ENCODE data around the gene IRAK3.

DNA sequence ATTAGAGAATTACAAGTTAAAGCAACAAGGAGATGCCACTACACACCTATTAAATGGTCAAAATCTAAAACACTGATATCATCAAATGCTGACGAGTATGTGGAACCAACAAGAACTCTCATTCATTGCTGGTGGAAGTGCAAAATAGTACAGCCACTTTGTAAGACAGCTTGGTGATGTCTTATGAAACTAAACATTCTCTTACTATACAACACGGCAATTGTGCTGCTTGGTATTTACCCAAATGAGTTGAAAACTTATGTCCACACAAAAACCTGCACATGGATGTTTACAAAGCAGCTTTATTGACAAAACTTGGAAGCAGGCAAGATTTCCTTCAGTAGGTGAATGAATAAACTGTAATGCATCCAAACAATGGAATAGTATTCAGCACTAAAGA is 22.5 kb upstream of the IRAK3 start:
- TF ChIP-seq, protein P1, sequence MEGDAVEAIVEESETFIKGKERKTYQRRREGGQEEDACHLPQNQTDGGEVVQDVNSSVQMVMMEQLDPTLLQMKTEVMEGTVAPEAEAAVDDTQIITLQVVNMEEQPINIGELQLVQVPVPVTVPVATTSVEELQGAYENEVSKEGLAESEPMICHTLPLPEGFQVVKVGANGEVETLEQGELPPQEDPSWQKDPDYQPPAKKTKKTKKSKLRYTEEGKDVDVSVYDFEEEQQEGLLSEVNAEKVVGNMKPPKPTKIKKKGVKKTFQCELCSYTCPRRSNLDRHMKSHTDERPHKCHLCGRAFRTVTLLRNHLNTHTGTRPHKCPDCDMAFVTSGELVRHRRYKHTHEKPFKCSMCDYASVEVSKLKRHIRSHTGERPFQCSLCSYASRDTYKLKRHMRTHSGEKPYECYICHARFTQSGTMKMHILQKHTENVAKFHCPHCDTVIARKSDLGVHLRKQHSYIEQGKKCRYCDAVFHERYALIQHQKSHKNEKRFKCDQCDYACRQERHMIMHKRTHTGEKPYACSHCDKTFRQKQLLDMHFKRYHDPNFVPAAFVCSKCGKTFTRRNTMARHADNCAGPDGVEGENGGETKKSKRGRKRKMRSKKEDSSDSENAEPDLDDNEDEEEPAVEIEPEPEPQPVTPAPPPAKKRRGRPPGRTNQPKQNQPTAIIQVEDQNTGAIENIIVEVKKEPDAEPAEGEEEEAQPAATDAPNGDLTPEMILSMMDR (IDR thresholded peaks at IDR 0.05) = no peak
- no peak for TF ChIP-seq POLR2A (IDR thresholded peaks at IDR 0.05)
